Fibroblast of lung (primary cell): ENCODE measurements around the gene CBR1.

Experiments used
- CTCF ChIP-seq, 2 donors: IDR thresholded peaks in 1 of 2; conservative IDR thresholded peaks in 1 of 2; 1 replicate in 1 of 2; 2 replicates in 1 of 2; pipeline ENCODE4 v1.5.1; 2011 to 2012; ENCODE audit warnings: low read length in 2 of 2, control low read depth in 1 of 2, inconsistent platforms in 1 of 2, low read depth in 1 of 2, mild to moderate bottlenecking in 1 of 2
- EZH2 ChIP-seq: IDR thresholded peaks from 2 replicates; pipeline ENCODE4 v1.5.1; 2012; ENCODE audit warnings: low read length, control low read depth, mild to moderate bottlenecking; ENCODE audit errors: missing control alignments

GRCh38 chr21:36023092-36023480 lies 46.7 kb upstream of the CBR1 start:
- TF ChIP-seq CTCF (conservative IDR thresholded peaks at IDR 0.05 in 1 of 2, IDR thresholded peaks at IDR 0.05 in 1 of 2; ENCODE audit: low read depth in 1 of 2, low read length in 2 of 2) (no peak), EZH2 (no peak)
